HG02973 (cell line): ENCODE data around the gene NMRK2.
"Not testable (repeated sequence)": the region's sequence is repeated elsewhere in the genome, so short reads cannot be mapped to it uniquely, and the experiment has no call there.

Experiments
- ATAC-seq: cut with Tn5 transposase; IDR thresholded peaks from one replicate; pipeline ENCODE4 v1.9.1; 2021; ENCODE audit warnings: moderate library complexity; ENCODE audit not compliant: unreplicated experiment

Gene NMRK2

DNA sequence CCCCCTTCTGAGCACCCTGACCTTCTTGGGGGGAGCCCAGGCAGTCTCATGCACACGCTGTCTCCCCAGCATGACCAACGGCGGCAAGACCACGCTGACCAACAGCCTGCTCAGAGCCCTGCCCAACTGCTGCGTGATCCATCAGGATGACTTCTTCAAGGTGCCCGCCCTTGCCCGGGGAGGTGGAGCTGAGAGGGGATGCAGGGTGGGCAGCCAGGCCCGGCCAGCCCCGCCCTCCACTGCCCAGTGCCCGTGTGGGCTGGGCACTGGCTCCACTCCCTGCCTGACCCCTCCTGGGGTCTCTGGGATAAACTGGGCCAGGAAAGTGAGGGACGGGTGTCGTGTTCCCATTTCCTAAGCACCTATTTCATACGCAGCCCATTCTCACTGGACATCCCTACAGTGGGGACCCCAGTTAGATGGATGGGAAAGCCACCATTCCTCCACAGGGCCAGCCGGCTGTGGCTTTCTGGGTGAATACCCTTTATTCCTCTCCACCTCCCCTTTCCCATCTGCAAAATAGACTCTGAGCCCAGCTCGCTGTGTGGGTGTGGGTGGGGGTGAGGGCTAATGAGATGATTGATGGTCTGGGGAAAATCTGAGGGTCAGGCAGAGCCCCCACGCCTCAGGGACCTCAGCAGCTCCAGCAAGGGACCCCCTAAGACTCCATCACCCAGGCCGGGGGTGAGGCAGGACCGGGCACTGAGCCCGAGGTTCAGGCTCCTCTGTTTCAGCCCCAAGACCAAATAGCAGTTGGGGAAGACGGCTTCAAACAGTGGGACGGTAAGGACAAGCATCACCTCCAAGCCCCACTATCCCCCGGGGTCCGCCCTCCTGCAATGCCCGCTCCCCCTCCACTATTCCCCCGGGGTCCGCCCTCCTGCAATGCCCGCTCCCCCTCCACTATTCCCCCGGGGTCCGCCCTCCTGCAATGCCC is 3.9 kb downstream of the NMRK2 start:
- no peak for ATAC-seq

DNA sequence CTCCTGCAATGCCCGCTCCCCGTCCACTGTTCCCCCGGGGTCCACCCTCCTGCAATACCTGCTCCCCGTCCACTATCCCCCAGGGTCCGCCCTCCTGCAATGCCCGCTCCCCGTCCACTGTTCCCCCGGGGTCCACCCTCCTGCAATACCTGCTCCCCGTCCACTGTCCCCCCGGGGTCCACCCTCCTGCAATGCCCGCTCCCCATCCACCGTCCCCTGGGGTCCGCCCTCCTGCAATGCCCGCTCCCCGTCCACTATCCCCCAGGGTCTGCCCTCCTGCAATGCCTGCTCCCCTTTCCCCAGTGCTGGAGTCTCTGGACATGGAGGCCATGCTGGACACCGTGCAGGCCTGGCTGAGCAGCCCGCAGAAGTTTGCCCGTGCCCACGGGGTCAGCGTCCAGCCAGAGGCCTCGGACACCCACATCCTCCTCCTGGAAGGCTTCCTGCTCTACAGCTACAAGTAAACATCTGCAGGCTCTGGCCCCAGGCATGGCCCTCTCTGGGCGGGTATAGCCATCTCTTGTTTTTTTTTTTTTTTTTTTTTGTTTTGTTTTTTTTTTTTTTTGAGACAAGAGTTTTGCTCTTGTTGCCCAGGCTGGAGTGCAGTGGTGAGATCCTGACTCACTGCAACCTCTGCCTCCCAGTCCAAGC is 5.6 kb downstream of the NMRK2 start:
- ATAC-seq: not testable (repeated sequence)

DNA sequence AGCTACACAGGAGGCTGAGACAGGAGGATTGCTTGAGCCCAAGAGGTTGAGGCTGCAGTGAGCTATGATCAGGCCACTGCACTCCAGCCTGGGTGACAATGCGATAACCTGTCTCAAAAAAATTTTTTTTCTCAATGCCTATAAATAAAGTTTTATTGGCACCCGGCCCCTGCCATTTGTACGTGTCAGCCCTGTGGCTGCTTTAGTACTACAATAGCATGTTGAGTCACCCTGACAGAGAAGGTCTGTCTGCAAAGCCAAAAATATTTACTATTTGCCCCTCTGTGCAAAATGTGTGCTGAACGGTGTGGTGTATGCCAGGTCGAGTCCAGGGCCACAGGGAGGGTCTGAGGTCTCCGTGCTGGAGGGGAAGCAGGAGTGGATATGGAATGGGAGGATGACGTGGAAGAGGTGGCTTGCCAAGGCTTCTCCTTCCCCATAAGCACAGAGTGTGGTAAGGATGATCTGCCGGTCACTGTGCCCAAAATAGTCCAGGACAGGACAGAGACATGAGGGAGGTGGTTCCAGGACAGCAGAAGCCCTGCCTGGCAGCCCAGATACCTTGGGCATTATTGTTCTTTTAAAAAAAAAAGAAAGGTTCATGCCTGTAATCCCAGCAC is 10.0 kb downstream of the NMRK2 start:
- no peak for ATAC-seq

DNA sequence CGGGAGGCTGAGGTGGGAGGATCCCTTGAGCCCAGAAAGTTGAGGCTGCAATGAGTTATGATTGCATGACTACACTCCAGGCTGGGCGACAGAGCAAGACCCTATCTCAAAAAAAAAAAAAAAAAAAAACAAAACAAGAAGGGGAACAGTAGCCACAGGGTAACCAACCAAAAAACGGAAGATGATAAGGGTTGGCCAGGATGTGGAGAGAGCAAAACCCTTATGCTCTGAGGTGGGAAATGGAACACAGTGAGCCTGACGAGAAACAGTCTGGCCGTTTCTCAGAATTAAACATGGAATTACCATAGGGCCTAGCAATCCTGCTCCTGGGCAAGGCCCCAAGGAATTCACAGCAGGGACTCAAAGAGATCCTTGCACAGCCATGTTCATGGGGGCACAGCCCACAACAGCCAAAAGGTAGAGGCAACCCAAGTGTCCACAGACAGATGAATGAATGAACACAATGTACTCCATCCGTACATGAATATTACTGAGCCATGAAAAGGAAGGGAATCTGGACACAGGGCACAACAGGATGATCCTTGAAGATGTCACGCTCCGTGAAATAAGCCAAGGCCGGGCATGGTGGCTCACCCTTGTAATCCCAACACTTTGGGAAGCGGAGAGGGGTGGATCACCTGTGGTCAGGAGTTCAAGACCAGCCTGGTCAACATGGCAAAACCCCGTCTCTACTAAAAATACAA is 11.3 kb downstream of the NMRK2 start:
- ATAC-seq: no peak

DNA sequence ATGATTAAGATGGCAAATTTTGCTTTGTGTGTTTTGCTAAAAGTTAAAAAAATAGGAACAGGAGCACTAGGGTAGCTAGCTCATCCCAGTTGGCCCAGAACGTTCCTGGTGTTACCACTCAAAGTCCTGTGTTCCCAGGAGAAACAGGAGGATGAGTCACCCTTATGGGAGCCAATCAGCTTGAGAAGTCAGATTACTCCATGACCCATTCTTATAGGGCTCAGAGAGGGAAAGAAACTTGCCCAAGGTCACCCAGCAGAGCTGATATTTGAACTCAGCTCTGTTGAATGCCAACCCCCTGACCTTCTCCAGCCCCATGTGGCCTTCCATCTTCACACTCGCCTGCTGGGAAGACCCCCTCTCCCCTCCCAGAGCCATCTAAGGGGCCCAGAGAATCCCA is 13.0 kb downstream of the NMRK2 start:
- no peak for ATAC-seq

DNA sequence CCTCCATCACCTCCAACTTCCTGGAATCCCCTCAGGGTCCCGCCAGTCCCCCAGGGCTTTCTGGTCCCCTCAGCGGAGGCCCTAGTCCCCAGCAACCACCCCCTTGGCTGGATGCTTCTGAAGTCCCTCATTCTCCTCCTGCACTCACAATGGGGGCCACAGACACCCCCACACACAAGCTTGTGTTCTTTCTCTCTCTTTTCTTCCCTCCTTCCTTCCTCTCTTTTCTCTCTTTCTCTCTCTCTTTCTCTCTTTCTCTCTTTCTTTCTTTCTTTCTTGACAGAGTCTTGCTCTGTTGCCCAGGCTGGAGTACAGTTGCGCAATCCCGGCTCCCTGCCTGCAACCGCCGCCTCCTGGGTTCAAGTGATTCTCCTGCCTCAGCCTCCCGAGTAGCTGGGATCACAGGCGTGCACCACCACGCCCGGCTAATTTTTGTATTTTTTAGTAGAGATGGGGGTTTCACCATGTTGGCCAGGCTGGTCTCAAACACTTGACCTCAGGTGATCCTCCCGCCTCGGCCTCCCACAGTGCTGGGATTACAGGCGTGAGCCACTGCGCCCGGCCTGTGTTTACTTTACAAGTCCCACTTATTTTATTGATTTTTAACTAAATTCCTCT is 14.6 kb downstream of the NMRK2 start:
- ATAC-seq: not testable (repeated sequence)

DNA sequence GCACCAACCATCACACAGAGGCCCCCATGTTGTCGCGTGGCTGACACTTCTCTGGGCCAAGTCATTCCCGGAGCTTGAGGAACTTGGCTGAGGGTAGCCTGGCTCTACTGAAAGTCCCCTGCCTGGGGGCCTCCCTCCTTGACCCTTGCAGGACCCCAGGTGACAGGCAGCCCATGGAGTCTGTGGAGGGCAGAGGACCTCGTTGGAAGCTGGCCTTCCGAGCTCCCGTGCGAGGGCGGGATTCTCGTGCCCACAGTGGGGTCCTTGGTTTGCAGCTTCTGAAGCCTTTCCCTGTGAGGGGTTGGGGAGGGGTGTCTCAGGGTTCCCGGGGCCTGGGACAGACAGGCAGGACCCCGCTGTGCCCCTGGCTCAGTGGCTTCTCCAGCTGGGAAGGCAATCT is 16.4 kb downstream of the NMRK2 start:
- no peak for ATAC-seq

DNA sequence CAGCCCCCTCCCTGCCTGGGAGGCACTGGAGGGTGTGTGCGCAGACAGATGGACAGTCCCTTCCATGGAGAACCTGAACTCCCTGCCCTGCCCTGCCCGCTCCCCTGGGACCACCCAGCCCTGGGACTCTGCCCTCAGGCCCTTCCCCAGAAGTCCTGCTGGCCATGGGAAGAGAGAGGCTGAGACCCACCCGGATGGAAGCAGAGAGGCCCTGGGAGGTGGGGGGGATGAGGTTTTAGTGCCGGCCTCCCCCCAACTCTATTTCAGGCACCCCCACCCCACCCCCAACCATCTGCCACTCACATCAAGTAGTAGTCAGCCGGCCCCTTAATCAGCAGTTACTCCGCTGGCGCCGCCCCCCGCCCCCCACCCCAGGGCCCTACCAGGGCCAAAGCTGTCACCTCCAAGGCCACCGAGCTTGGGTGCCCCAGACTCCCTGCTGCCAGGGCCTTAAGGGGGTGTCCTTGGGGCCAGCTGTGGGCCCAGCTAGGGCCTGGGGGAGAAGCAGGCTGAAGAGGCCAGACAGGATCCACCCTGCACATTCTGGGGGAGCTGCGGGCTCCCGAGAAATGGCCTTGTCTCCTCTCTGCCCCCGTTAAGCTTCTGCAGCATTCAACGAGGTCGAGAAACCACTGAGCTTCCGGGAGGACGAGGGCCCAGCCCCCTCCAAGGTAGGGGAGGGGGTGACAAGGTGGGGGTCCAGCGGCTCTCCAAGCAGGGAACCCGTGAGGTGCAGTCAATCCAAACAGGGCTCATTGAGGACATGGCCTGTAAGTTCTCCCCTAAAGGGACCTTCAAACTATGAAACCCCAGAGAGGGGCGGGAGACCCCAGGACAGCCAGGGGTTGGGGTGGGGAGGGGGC is 17.4 kb downstream of the NMRK2 start:
- ATAC-seq: no peak

DNA sequence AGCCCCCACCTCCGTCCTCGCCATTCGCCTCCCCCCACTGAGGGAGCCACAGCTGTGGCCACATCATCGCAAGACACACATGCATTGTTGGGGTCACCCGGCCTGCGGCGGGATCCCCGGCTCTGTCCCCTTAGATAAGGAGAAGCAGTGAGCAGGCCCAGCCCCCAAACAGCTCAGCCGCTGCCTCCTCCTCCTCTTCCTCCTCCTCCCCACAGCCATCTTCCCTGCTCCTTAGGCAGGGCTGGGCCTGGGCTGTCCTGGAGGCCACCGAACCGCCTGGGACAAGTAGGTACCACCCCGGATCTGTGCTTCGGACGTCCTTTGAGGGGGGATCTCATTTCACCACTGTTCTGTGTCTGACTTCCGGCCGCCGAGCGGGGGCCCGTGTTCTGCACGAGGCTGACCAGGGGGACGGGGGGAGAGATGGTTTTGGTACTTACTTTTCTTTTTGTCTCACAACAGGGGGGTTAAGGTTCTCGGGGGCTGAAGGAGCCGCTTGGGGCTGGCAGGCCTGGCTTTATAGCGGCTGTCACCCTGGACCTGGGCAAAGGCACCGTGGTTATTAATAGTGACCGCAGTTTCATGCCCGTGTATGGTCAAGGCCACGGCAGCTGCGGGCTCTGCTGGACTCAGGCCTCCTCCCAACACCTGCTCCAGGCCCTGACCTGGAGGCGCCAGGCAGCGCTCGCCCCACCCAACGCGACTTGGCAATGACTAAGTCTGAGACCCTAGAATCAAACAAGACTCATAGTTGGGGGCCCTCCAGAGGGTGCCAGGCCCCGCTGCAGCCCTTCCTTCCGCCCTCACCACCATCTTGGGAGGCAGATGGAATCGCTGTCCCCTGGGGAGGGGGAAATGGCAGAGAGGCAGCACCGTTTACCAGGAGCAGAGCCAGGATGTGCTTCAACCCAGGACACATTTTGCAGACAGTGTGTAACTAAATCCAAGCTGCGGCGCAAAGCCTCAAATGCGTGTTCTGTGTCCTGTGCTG is 18.3 kb downstream of the NMRK2 start:
- no peak for ATAC-seq

DNA sequence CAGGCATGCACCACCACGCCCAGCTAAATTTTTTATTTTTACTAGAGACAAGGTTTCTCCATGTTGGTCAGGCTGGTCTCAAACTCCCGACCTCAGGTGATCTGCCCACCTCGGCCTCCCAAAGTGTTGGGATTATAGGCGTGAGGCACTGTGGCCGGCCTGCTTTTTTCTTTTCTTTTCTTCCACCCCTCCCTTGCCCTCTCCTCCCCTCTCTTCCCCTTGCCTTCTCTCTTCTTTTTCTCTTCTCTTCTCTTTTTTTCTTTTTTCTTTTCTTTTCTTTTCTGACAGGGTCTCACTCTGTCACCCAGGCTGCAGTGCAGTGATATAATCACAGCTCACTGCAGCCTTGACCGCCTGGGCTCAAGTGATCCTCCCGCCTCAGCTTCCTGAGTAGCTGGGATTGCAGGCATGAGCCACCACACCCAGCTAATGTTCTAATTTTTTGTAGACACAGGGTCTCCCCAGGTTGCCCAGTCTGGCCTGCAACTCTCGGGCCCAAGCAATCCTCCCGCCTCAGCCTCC is 19.9 kb downstream of the NMRK2 start:
- ATAC-seq: not testable (repeated sequence)

DNA sequence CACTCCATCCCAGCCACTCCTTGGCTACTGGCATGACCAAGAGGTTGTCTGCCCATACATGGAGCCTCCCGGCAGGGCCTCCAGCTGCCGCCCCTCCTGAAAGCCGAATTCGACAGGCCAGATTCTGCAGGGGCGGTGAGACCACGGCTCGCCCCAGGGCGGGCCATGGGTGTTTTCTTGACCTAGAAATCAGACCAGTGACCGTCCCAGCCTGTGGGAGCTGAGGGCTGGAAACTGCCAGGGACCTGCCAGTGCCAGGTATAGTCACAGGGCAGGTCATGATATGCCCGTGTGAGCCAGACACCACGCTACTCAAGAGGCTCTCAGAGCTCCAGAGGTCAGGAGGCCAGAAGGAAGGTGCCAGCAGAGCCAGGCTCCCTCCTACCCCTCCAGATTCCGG is 21.2 kb downstream of the NMRK2 start:
- ATAC-seq: no peak

DNA sequence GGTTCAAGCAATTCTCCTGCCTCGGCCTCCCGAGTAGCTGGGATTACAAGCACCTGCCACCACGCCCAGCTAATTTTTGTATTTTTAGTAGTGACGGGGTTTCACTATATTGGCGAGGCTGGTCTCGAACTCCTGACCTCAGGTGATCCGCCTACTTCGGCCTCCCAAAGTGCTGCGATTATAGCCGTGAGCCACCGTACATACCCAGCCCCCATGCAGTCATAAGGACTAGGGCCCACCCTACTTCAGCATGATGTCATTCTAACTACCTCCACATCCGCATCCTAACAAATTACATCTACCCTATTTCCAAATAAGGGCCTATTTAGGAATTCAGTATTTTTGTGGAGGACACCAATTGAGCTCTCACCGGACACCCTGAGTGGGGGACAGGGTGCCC is 22.4 kb downstream of the NMRK2 start:
- ATAC-seq: not testable (repeated sequence)

DNA sequence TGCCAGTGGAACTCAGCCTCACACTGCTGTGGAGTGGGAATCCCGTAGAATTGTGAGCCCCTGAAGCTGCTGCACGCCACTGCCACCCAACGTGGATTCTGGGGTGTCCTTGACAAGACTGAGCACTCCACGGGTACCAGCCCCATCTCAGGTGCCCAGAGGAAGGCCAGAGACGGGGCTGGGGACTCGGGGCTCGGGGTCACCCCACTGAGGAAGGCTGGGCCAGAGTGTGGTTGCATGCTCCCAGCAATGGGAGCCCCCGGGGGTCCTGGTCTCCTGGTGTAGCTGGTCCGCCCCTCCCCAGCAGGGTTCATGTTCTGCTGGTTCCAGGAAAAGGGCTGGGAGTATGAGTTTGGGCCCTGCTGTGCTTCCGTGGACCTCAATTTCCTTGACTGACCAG is 22.8 kb downstream of the NMRK2 start:
- no peak for ATAC-seq

DNA sequence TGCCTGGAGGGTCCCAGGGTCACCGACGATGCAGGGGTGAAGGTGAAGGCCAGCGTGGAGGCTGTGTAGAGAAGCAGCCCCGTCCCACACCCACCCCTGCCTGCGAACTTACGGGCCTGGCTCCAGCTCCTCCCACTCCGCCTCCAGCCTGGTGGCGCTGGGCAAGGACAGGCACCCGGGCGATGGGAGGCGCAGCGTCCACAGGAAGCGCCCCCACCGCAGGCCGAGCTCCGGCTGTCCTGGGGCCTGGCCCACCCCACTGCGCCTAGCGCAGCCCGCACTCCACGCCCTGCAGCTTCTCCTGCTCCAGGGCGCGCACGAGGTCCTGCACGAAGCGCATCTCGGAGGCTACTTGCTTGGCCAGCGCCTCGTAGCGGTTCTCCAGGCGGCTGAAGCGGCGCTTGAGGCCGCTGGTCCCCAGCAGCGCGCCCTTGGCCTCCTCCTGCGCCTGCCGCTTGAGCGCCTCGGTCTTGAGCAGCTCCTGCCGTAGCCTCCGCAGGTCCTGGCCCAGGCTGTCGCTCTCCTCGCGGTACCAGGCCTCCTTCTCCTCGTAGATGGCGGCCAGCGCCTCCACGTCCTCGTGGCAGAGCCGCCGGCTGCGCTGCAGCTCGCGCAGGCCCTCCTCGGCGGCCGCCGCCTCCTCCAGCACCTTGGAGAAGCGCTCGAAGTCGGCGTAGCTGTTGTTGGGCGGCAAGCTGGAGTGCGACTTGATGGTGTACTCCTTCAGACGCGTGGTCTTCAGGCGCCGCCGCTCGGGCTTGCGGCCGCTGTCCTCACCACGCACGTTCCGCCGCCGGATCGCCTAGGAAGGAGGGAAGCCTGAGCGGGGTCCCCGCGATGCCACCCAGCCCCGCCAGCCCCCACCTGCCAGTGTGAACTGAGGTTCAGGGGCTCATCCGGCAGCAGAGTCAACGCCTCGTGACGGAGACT is 26.2 kb downstream of the NMRK2 start:
- ATAC-seq: no peak

DNA sequence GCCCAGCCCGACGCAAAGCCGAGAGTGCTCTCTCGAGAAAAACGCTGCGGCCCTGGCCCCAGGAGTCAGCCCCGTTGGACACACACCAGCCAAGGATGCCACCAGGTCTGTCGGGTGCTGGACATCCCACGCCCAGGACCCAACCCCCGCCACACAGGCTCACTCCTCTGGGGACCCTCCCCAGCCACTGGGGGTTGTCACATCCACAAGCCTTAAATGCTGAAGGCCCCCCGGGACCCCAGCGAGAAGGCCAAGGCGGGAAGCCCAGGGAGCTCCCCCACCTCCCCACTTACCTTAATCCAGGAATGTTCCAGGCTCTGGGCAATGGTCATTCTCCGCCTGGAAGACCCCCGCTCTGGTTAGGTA is 26.9 kb downstream of the NMRK2 start:
- no peak for ATAC-seq

DNA sequence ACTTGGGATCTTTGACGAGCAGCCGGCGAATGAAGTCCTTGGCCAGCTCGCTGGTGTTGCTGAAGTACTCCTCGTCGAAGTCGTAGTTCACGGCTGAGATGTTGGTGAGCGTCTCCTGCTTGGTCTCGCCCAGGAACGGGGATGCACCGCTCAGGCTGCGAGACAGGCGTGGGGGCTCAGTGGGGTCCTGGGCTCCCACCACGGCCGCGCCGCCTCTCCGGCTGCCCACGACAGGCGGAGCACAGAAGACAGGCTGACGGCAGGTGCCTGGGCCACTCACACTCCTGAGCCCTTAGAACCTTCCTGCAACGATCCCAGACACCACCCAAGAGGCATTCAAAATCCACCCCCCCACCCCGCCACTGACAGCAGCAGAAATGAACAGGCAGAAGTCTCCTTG is 28.1 kb downstream of the NMRK2 start:
- ATAC-seq: no peak

DNA sequence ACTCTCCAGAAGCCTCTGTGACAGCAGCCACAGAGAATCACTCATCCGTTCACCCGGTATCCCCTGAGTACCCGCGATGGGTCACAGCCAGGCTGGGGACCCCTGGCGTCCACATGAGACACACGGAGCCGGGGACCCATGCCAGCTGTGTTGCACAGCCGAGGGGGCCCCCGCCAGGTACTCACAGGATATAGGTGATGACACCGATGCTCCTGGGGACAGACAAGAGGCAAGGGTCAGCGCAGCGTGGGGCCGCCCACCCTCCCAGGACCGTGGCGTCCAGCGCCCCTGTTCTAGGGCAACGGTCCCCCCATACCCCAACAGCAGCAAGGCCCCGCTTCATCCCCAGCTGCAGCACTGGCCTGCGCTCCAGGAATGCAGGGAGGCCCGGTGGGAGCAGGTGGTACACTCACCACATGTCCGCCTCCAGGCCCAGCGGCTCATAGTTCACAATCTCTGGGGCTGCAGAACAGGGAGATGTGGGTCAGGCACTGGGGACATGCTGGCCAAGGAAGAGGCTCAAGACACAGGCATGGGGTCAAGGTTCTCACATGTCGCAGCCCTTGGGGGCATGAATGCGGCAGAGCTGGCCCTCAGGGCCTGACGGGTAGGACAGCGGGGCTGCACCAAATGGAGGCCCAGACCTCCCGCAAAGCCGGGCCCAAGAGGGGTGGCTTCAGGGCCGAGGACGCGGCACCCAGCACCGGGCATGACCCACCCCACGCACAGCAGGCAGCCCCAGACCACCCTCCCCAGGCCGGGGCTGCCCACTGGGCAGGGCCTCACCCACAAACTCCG is 30.8 kb downstream of the NMRK2 start:
- no peak for ATAC-seq
